Muscle layer of duodenum (tissue), 2 donors: ENCODE measurements around the gene HIVEP1.
"Not testable (repeated sequence)": the region's sequence is repeated elsewhere in the genome, so short reads cannot be mapped to it uniquely, and the experiment has no call there.

ENCODE experiments used
- H3K27ac ChIP-seq: one replicate; pipeline ENCODE4 v1.7.0; 2013; ENCODE audit warnings: mild to moderate bottlenecking, low read length
- H3K27me3 ChIP-seq: one replicate; pipeline ENCODE4 v1.7.0; 2013; ENCODE audit warnings: low read depth, mild to moderate bottlenecking, control low read depth, low read length
- H3K36me3 ChIP-seq, 2 donors: one replicate each; pipeline ENCODE4 v1.7.0; 2013; ENCODE audit warnings: low read length in 2 of 2, control low read depth in 1 of 2, mild to moderate bottlenecking in 1 of 2; ENCODE audit not compliant: insufficient read depth in 2 of 2, control insufficient read depth in 1 of 2
- H3K4me1 ChIP-seq, 2 donors: one replicate each; pipeline ENCODE4 v1.7.0; 2013; ENCODE audit warnings: low read length in 2 of 2, mild to moderate bottlenecking in 2 of 2, control low read depth in 1 of 2, moderate library complexity in 1 of 2; ENCODE audit not compliant: insufficient read depth in 2 of 2, control insufficient read depth in 1 of 2
- H3K4me3 ChIP-seq, 2 donors: one replicate each; pipeline ENCODE4 v1.7.0; 2013; ENCODE audit warnings: low read length in 2 of 2, low read depth in 1 of 2, mild to moderate bottlenecking in 1 of 2
- H3K9me3 ChIP-seq, 2 donors: one replicate each; pipeline ENCODE4 v1.7.0; 2013; ENCODE audit warnings: low read length in 2 of 2, control low read depth in 1 of 2, mild to moderate bottlenecking in 1 of 2; ENCODE audit not compliant: control insufficient read depth in 1 of 2
- donor health status: healthy.

The HIVEP1 gene

DNA sequence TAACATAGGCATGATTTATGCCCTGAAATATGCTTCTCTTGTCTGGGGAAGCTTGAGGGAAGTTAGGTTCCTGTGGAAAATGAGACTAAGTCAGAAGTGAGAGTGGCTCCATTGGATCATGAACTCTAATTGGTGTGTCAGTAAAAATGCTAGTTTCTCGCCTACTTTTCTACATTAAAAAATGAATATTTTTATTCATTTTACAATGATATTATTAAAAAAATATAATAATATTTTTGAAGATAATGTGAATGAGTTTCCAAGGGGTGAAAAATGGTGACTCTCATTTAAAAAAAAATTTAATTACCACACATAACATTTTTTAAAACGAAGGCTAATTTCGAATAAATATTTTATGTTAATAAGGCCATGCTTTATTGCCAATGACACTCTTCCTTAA lies 84.2 kb downstream of the HIVEP1 start:
- no peak overlapping the region for H3K4me3 ChIP-seq
- H3K4me1 ChIP-seq, result no peaks in the 10 kb centered on the region
- H3K9me3 ChIP-seq, result peaks cover 0 to 2% of the 10 kb centered on the region in 2 donors
- no peaks in the 10 kb centered on the region for H3K36me3 ChIP-seq
- no peaks in the 10 kb centered on the region for H3K27me3 ChIP-seq
- H3K27ac ChIP-seq, result no peak overlapping the region

- H3K27me3 ChIP-seq, result no peaks in the 10 kb centered on the region
- no peaks in the 10 kb centered on the region for H3K36me3 ChIP-seq
- H3K4me3 ChIP-seq, result no peak overlapping the region
- no peaks in the 10 kb centered on the region for H3K4me1 ChIP-seq
- H3K9me3 ChIP-seq, result peaks cover 0 to 2% of the 10 kb centered on the region in 2 donors
- H3K27ac ChIP-seq, result no peak overlapping the region
Observed at GRCh38 chr6:12097791-12098190, 85.7 kb downstream of the HIVEP1 start.

- H3K9me3 ChIP-seq, result peaks cover 0 to 2% of the 10 kb centered on the region in 2 donors
Observed at GRCh38 chr6:12099623-12100338, 87.7 kb downstream of the HIVEP1 start.

DNA sequence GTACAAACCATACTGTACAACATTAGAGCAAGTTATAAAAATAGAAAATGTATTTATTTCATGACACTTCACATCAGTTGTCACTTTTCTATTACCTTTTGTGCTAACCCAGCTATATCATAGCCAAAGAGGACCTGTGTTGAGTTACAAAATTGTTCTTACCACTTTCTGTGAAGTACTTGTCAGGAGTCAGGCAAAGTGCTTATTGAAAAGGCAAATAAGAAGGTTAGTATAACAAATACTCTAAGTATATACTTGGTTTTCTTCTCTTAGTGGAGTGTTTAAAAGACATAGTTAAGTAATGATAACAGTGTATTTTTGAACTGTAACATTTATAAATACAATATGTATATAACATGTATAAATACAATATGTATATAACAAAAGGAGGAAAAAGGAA lies 88.9 kb downstream of the HIVEP1 start:
- Histone ChIP-seq H3K4me1 (no peaks in the 10 kb centered on the region), H3K36me3 (no peaks in the 10 kb centered on the region), H3K4me3 (no peak overlapping the region), H3K9me3 (peaks cover 0 to 2% of the 10 kb centered on the region in 2 donors), H3K27ac (no peak overlapping the region), H3K27me3 (no peaks in the 10 kb centered on the region)

More at GRCh38 chr6:12099623-12100338, 87.7 kb downstream of the HIVEP1 start:
- H3K27ac ChIP-seq, result no peak overlapping the region
- no peaks in the 10 kb centered on the region for H3K27me3 ChIP-seq
- H3K4me3 ChIP-seq, result no peak overlapping the region
- H3K36me3 ChIP-seq, result no peaks in the 10 kb centered on the region
- H3K4me1 ChIP-seq, result no peaks in the 10 kb centered on the region

DNA sequence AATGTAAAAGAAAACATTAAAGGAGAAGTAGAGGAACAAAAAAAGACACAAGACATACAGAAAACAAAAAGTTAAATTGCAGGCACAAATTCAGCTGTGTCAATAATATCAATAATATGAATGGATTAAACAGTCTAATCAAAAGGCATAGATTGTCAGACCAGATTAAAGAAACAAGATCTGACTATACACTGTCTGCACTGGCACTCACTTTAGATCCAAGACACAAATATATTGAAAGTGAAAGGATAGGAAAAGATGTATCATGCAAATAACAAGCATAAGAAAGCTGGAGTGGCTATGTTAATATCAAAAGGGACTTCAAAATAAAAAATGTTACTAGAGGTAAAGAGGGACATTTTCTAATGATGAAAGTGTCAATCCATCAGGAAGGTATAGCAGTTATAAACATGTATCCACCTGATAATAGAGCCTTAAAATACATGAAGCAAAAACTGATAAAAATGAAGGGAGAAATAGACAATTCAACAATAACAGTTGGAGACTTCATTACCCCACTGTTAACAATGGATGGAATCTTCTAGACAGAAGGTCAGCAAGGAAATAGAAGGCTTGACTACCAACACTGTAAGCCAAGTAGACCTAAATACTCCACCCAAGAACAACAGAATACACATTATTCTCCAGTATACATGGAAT lies 89.7 kb downstream of the HIVEP1 start:
- H3K27ac ChIP-seq, result no peak overlapping the region
- no peak overlapping the region for H3K4me3 ChIP-seq
- H3K4me1 ChIP-seq, result no peaks in the 10 kb centered on the region
- H3K27me3 ChIP-seq, result no peaks in the 10 kb centered on the region
- no peaks in the 10 kb centered on the region for H3K36me3 ChIP-seq
- H3K9me3 ChIP-seq, result peaks cover 0 to 2% of the 10 kb centered on the region in 2 donors

DNA sequence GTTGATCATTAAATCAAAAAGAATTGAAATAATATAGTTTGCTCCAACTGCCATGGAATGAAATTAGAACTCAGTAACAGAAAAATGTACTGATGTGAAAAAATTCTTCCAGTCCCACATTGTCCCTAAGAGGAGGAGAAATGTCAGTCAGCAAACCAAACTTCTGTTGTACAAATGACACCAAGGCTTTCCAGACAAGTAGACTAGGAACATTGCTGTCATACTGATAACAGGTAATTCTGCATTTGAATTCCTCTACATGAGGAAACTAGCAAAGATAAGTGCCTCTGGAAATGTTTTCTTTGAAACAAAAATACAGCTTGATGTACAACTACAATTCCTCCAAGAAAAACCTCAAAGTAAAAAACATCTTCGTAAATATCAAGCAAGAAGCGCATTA lies 90.2 kb downstream of the HIVEP1 start:
- H3K4me3 ChIP-seq, result no peak overlapping the region
- no peaks in the 10 kb centered on the region for H3K36me3 ChIP-seq
- no peak overlapping the region for H3K27ac ChIP-seq
- H3K9me3 ChIP-seq, result peaks cover 0 to 2% of the 10 kb centered on the region in 2 donors
- H3K27me3 ChIP-seq, result no peaks in the 10 kb centered on the region
- no peaks in the 10 kb centered on the region for H3K4me1 ChIP-seq

GRCh38 chr6:12103158-12103557 lies 91.0 kb downstream of the HIVEP1 start:
- no peak overlapping the region for H3K27ac ChIP-seq
- H3K9me3 ChIP-seq, result peaks cover 0 to 2% of the 10 kb centered on the region in 2 donors

GRCh38 chr6:12105271-12105670 lies 93.2 kb downstream of the HIVEP1 start:
- H3K4me3 ChIP-seq, result no peak overlapping the region
- no peak overlapping the region for H3K27ac ChIP-seq
- peaks cover 0 to 4% of the 10 kb centered on the region in 2 donors for H3K36me3 ChIP-seq
- H3K4me1 ChIP-seq, result no peaks in the 10 kb centered on the region
- peaks cover 0 to 2% of the 10 kb centered on the region in 2 donors for H3K9me3 ChIP-seq
- no peaks in the 10 kb centered on the region for H3K27me3 ChIP-seq

More at GRCh38 chr6:12103158-12103557, 91.0 kb downstream of the HIVEP1 start:
- H3K4me1 ChIP-seq, result no peaks in the 10 kb centered on the region
- H3K27me3 ChIP-seq, result no peaks in the 10 kb centered on the region
- no peaks in the 10 kb centered on the region for H3K36me3 ChIP-seq
- H3K4me3 ChIP-seq, result no peak overlapping the region

- not testable (repeated sequence) for H3K4me1 ChIP-seq, H3K27me3 ChIP-seq, H3K36me3 ChIP-seq, H3K4me3 ChIP-seq, H3K27ac ChIP-seq, H3K9me3 ChIP-seq
Observed at GRCh38 chr6:12108376-12108775, 96.3 kb downstream of the HIVEP1 start.

DNA sequence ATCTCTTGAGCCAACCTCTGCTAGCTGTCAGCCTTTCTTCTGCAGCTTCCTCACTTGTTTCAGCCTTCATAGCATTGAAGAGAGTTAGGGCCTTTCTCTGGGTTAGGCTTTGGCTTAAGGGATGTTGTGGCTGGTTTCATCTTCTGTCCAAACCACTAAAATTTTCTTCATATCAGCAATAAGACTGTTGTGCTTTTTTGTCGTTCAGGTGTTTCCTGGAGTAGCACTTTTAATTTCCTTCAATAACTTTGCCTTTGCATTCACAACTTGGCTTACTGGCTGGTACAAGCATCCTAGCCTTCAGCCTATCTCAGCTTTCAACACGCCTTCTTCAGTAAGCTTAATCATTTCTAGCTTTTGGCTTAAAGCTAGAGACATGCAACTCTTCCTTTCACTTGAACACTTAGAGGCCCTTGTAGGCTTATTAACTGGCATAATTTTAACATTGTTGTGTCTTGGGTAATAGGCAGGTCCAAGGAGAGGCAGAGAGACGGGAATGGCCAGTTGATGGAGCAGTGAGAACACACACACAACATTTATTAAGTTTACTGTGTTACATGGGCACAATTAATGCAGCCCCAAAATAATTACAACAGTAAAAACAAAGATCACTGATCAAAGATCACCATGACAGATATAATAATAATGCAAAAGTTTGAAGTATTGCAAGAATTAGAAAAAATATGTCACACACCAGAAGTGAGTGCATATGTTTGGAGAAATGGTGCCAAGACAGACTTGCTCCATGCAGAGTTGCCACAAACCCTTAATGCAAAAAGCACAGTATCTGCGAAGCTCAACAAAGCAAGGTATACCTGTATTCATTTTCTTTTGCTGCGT lies 98.6 kb downstream of the HIVEP1 start:
- H3K27ac ChIP-seq, result no peak overlapping the region
- no peaks in the 10 kb centered on the region for H3K4me1 ChIP-seq
- peaks cover 4 to 5% of the 10 kb centered on the region in 2 donors for H3K36me3 ChIP-seq
- no peaks in the 10 kb centered on the region for H3K9me3 ChIP-seq
- no peaks in the 10 kb centered on the region for H3K27me3 ChIP-seq
- H3K4me3 ChIP-seq, result no peak overlapping the region

- Histone ChIP-seq H3K4me3 (no peak overlapping the region), H3K36me3 (peaks cover 4 to 8% of the 10 kb centered on the region in 2 donors), H3K27ac (no peak overlapping the region), H3K9me3 (peaks cover 0 to 1% of the 10 kb centered on the region in 2 donors), H3K4me1 (no peaks in the 10 kb centered on the region), H3K27me3 (no peaks in the 10 kb centered on the region)
Observed at GRCh38 chr6:12111363-12111670, 99.2 kb downstream of the HIVEP1 start.
